Measurements from ENCODE around the gene FOXJ3. TPM values are rescaled to one million over a fixed set of nuclear protein-coding genes. Genes with fewer than 3 reads are reported as not detected.

Gene FOXJ3
- total RNA-seq, 1 experiment from 2014 or later = 51.1 TPM

DNA sequence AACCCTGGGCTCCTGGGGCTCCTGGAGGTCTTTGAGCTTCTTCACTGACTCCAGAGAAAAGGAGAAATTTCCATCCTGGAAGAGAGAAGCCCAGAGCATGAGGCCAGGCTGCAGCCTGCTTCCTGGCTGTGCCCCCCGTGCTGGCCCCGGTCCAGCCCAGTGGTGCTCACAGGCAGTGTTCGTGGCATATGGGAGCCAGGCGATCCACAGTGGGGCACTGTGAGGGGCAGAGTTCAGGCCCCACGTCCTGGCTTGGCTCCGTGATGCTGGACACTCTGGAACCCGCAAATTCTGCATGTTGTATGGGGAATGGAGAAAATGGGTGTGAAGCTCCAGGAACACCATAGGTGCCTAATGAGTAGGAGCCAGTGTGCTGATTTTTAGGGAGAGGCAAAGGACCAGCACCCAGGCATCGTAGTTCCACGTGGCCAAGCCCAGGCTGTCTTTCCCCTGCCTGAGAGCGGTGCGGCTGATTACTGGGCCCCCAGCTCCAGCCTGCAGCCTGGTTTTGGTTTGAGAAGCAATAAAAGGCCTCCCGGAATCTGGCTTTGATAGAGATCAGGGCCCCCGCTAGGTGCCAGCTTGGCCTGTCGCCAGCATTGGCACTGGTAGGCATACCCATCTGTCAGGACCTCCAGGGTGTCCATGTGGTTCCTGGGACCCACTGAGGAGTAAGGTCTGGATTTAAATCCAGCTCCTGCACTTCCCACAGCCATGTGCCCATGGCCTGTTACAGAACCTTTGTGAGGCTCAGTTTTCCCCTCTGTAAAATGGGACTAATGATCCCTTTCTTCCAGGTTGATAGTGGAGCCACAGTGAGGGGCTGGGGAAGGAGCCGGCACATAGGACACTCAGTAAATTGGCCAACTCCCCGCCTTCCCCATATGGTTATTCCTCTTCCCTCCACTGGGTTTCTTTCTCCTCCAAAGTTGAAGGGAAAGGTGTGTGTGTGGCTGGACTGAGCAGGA is 171.2 kb downstream of the FOXJ3 start:
- H3K79me2 ChIP-seq (ENCODE audit: insufficient read depth, low read length) = no peaks in the 10 kb centered on the region
- ChIA-PET CTCF (interaction anchor here (0.6 to 2.0 kb wide), 3 partner anchors 8 to 215 kb away, joined by 3 to 9 read pairs (median 4); no protein-coding TSS in a partner anchor), RAD21 (ENCODE audit: low non-redundant PET in 1 of 2, low total read pairs in 2 of 2, uncharacterized antibody in 2 of 2, unreplicated experiment in 2 of 2) (no interaction called here), POLR2A (no interaction called here)
- no peak overlapping the region for H3K9ac ChIP-seq (ENCODE audit: low read length)
- ATAC-seq (no peak), DNase-seq (ENCODE audit: low read depth, low spot score) (no peak)
- H3K27ac ChIP-seq (ENCODE audit: low read depth, low read length) = no peak overlapping the region
- intact Hi-C loops (cut with micrococcal nuclease) = no loop called here
- no peaks in the 10 kb centered on the region for H3K9me2 ChIP-seq (ENCODE audit: insufficient read depth)
- H3K27me3 ChIP-seq (ENCODE audit: insufficient read depth, low read length) = no peaks in the 10 kb centered on the region
- TF ChIP-seq RAD21 (IDR thresholded peaks at IDR 0.05; ENCODE audit: low read depth) (no peak), POLR2AphosphoS5 (IDR thresholded peaks at IDR 0.05; ENCODE audit: low read depth, low read length) (no peak), SIN3A (IDR thresholded peaks at IDR 0.05; ENCODE audit: low read depth) (no peak), SRF (IDR thresholded peaks at IDR 0.05; ENCODE audit: low read depth) (no peak), REST (IDR thresholded peaks at IDR 0.05; ENCODE audit: low read depth) (no peak), ZFX (IDR thresholded peaks at IDR 0.05) (no peak), YY1 (IDR thresholded peaks at IDR 0.05; ENCODE audit: extremely low read depth, insufficient replicate concordance, low read depth, low read length) (no peak), EGR1 (IDR thresholded peaks at IDR 0.05; ENCODE audit: low read depth) (no peak), TCF7L2 (IDR thresholded peaks at IDR 0.05; ENCODE audit: borderline replicate concordance, extremely low read depth, insufficient read depth, insufficient read length) (no peak), SP1 (IDR thresholded peaks at IDR 0.05; ENCODE audit: low read depth) (no peak), EZH2phosphoT487 (IDR thresholded peaks at IDR 0.05; ENCODE audit: borderline replicate concordance) (no peak), CBX3 (IDR thresholded peaks at IDR 0.05; ENCODE audit: low read depth) (no peak), ELF1 (IDR thresholded peaks at IDR 0.05; ENCODE audit: borderline replicate concordance, low read depth) (no peak), CEBPB (IDR thresholded peaks at IDR 0.05; ENCODE audit: low read depth) (no peak)
- TF ChIP-seq, protein P1, sequence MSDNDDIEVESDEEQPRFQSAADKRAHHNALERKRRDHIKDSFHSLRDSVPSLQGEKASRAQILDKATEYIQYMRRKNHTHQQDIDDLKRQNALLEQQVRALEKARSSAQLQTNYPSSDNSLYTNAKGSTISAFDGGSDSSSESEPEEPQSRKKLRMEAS (IDR thresholded peaks at IDR 0.05) = no peak
- TF ChIP-seq, protein P2, sequence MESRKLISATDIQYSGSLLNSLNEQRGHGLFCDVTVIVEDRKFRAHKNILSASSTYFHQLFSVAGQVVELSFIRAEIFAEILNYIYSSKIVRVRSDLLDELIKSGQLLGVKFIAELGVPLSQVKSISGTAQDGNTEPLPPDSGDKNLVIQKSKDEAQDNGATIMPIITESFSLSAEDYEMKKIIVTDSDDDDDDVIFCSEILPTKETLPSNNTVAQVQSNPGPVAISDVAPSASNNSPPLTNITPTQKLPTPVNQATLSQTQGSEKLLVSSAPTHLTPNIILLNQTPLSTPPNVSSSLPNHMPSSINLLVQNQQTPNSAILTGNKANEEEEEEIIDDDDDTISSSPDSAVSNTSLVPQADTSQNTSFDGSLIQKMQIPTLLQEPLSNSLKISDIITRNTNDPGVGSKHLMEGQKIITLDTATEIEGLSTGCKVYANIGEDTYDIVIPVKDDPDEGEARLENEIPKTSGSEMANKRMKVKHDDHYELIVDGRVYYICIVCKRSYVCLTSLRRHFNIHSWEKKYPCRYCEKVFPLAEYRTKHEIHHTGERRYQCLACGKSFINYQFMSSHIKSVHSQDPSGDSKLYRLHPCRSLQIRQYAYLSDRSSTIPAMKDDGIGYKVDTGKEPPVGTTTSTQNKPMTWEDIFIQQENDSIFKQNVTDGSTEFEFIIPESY (IDR thresholded peaks at IDR 0.05; ENCODE audit: extremely low read depth, insufficient replicate concordance, low read length) = no peak
- H4K20me1 ChIP-seq (ENCODE audit: insufficient read depth) = no peaks in the 10 kb centered on the region
- H3K9me3 ChIP-seq (ENCODE audit: control insufficient read depth in 1 of 2, insufficient read depth in 1 of 2, low read depth in 1 of 2, low read length in 2 of 2) = no peaks in the 10 kb centered on the region
- BruUV-seq (replicated peaks) = no TSS peak
- H3K4me3 ChIP-seq (replicated peaks in 1 of 2; ENCODE audit: low read depth in 1 of 2, low read length in 2 of 2) = no peak overlapping the region
- H3K36me3 ChIP-seq (ENCODE audit: control insufficient read depth in 1 of 2, insufficient read depth in 2 of 2, low read length in 2 of 2) = no peaks in the 10 kb centered on the region
- H2AFZ ChIP-seq (ENCODE audit: low read depth, low read length, poor library complexity, severe bottlenecking) = no peak overlapping the region
- no peak overlapping the region for H3K4me2 ChIP-seq (ENCODE audit: low read length)
- H3K4me1 ChIP-seq (ENCODE audit: control insufficient read depth in 1 of 2, insufficient read depth in 2 of 2, low read length in 2 of 2) = peaks cover 19 to 32% of the 10 kb centered on the region in 2 experiments
